NCI-H526 (cell line): ENCODE measurements around the gene SOX15.
"Not testable (repeated sequence)": the region's sequence is repeated elsewhere in the genome, so short reads cannot be mapped to it uniquely, and the experiment has no call there.

Source experiments
- DNase-seq, 2 experiments: peaks; one replicate each; lab custom pipeline; 2025; lab: John Stamatoyannopoulos, UW

SOX15 gene

DNA sequence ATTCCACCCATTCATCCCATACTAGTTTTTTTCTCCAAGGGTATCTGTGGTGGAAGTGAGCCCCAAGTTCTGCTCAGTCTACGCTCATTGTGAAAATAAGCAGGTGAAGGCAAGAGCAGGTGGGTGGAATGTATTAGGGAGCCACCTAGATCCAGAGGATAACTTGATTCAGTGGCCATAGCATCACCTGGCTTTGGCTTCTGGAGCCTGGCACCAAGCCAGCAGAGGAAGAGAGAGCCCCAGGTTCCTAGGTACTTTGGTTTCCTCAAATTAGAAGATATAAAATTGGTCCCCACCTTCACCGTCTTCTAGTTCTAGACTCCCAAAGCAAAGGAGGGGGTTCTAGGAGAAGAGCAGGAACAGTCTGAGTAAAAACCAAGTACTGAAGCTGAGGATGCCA is 20.7 kb upstream of the SOX15 start:
- DNase-seq: no peak

DNA sequence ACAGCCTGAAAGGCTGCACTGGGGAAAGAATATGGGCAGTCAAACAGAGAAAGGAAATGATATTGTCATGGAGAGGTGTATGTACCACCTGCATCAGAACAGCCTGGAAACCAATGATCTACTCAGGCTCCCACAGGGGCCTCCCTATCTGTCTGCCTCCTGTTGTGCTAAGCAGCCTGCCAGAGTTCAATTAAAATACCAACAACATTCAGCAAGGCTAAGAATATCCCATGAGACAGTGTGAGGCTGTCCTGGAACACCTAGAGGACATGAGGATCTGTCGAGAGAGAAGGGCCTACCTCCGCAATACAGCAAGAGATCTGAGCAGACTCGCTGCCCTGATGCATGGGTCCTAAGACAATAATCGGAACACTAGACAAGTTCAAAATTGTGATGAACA is 16.4 kb upstream of the SOX15 start:
- no peak for DNase-seq

DNA sequence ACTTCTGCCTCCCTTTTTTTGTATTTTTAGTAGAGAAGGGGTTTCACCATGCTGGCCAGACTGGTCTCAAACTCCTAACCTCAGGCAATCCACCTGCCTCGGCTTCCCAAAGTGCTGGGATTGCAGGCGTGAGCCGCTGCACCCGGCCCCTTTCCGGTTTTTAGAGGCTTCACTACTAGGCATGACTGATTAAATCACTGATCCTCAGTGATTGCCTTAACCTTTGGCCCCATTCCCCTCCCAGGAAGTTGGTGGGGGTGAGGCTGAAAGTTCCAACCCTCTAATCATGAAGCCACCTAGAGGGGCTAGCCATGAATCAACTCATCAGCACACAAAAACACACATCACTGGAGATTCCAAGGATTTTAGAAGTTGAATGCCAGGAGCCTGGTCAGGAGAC is 7.7 kb upstream of the SOX15 start:
- DNase-seq: not testable (repeated sequence)

DNA sequence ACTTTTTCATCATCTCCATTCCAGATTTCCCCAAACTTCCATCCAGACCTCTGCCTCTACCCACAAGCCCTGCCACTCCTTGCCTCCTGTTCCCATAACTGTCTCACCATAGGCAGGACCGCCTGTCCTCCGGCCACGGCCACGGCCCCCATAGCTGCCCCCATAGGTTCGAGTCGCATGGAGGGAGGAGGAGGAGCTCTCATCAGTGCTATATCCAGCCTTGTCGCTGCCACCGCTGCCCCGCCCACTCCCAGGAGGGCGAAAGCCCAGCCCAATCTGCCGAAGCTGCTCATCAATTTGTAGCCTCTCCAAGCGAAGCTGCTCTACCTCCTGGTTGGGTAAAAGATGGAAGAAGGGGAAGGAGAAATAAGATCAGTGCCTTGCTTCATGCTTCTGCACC is 3.4 kb upstream of the SOX15 start:
- no peak for DNase-seq

DNA sequence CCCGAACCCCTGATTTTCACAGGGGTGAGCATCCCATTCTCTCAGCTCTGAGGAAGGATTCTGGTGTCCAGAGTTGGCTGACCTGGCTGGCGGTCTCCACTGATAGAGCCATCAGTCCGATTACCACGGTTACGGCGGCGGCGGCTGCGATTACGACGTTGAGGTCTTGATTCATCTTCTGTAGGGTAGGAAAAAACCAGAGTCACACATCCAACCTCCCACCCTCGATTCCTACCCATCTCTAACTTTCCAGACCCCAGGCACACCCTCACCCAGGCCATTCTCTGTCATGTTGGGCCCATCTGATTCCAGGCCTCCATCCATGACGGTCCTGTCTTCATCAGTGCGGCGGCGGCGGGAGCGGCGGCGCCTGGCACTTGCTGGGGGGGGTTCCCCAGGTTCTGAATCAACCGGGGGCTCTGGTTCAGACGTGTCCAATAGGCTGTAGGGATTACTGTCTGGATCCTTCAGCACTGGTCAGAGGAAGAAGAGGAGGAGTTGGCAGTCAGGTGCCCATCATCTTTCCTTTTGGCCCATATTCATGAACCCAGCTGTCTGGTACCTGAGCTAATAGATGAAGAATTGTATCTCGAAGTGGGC is 2.6 kb upstream of the SOX15 start:
- no peak for DNase-seq

DNA sequence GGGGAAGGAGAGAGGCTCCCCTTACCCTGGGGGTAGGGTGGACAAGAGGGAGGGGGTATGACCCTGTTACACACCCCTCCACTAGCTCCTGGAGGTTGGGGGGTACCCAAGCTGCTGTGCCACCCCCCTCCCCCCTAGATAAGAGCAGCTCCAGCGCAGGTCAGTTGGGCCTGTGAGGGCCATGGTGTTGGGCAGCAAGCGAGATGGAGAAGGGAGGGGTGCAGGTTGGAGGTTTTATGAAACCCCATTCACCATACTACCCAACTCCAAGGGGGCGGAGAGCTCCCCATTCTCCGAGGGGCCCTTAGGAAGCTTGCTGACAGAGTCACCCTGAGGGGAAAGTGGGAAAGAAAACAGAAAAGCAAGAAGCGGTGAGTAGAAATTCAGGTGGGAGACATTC is 1.7 kb upstream of the SOX15 start:
- no peak for DNase-seq

DNA sequence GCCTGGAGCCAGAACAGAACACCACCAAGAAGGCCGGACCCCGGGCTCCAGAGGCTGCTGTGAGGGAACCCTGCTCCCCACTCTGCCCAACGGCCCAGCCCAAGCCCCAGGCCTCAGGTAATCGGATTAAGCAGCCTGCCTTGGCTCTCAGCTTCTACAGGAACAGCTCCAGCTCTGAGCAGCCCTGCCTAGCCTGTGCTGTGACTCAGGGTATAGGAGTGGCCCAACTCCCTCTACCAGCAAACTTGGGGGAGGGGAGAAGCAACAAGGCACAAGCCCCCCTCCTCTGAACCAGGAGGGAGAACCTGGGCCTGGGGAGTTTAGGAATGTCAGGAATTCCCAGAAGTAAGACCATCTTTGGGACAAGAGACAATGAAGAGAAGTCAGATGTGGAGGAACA is 849 bp upstream of the SOX15 start:
- no peak for DNase-seq

DNA sequence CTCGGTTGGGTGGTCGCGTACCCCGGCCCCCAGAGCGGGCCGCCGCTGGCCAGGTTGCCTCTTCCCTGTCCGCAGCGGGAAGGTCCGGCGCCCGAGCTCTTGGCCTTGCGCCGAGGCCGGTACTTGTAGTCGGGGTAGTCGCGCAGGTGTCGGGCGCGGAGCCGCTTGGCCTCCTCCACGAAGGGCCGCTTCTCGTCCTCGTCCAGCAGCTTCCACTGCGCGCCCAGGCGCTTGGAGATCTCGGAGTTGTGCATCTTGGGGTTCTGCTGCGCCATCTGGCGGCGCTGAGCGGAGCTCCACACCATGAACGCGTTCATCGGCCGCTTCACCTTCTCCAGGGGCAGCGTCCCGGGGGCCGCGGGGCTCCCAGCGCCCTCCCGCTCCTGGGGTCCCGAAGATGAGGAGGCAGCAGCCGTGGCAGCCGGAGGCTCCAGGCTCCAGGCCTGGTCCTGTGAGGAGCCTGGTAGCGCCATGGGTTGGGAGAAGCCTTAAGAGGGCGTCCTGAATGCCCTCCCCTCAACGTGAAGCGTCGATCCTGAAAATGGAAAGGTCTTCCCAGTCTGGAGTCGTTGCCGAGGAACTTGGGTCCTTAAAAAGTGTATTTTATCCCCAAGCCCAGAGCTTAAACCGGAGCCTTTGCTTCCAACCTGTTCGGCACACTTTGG is 558 bp downstream of the SOX15 start:
- DNase-seq: peak; percentile 56 to 87

DNA sequence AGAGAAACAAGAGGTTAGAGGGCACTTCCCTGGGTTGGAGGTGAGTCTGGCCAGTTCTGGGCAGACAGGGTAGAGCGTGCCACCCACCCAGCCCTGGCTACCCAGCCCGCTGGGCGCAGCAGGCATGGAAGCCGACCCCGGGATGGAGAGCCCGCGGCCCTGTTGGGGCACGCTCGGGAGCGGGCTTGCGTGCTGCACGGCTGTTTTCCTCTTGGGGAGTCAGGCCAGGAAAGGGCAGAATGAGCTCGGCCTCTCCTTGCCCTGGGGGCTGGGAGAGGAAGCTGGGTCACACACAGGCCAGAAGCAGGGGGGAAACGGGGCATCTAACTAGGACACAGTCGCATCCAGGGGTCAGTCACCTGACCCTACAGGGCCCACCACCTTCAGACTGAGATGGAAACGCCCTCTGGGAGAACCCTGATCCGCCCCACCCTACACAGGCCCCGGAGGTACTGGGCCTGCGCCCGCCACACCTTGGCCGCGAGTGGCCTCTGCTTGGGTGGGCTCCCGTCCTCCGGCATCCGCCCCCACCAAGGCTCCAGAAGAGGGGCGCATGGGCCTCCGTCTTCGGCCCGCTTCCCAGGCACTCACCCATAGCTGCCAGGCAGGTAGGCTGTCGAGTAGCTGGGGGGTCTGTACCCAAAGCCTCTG is 1.2 kb downstream of the SOX15 start:
- no peak for DNase-seq

DNA sequence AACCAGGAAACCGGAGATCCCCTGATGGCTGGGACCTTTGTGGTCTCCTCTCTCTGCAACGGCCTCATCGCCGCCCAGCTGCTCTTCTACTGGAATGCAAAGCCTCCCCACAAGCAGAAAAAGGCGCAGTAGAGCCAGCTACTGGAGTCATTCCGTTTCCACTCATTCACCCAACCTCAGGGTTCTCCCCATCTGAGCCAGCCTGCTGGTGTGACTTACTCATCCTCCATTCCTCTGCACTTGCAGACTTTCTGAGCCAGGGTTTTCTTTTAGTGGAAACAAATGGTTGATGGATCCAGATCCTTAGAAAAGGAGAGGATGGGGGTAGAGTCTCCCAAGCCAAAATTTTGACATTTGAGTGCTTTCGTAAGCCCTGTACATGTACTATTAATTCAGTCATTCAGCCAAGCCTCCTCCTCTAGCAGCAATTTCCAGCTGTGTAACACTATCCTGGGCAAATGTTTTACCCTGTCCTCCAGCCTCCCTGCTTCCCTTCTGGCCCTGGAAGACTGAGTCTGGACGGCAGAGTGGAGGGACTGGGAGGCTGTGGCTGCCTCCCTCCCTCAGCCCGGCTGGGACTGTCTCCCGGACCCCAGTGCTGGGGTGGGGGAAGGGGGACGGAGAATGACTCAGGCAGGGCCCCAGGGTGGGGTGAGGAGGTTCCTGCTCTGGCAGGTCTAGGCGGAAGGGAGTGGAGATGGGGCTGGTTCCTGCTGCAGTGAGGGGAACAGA is 2.3 kb downstream of the SOX15 start:
- DNase-seq: no peak

DNA sequence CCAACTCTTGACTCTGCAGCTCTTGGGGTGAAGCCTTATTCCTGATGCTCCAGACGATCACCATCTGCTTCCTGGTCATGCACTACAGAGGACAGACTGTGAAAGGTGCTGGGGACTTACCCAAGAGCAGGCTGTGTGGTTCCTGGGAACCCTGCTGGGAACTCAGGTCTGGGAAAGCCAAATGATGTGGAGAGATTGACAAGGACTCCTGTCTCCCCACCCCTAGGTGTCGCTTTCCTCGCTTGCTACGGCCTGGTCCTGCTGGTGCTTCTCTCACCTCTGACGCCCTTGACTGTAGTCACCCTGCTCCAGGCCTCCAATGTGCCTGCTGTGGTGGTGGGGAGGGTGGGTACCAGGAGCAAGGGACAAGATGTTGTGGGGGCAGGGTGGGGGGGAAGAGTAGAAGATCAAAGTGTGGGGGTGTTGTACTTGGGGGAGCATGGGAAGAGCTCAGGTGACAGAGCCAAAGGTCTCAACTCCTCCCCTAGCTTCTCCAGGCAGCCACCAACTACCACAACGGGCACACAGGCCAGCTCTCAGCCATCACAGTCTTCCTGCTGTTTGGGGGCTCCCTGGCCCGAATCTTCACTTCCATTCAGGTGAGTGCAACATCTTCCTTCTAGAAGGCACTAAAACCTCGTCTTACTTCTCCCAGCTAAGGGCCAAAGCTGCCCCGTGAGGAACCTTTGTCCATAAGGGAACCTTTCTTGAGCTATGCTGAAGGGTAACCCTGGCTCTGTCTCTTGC is 3.0 kb downstream of the SOX15 start:
- DNase-seq: peak; percentile 44 to 73

DNA sequence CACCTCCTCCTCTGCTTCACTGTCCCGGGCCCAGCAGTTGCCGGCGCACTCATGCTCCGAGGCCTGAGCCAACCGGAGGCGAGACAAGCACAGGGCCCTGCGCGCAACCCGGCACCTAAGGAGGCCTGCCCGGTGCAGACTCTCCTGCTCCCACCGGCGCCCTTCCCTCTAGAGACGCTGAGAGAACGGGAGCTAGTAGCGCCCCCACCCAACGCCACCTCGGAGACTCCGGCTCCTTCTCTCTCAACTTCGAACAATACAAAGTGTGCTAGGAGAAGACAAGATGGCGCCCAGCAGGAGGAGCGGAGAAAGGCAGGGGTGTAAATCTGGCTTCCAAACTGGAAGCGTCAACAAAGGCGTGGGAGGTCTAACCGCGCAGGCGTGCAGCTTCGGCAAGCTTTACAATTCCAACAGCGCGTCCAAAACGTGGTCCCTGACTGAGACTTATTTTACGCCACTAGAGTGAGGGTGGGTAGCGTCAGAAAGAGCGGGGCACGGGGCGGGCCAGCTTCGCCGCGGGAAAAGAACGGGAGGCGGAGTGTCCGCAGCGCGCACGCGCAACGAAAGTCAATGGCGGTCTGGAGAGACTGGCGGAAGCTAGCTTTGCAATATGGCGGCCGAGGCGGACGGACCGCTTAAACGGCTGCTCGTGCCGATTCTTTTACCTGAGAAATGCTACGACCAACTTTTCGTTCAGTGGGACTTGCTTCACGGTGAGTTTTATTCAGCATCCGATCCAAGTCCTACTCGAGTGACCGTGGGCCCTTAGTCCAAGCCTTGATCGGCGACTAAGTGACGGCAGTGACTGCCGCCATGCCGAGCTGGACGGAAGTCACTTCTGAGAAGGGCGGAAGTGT is 6.4 kb downstream of the SOX15 start, which contains the start of gene MPDU1:
Gene MPDU1 (plus strand): TSS at position 600 of the 857 bp plus-strand sequence. CDS start 11 bp downstream, at position 611.
- peak; percentile 82 to 93 for DNase-seq

DNA sequence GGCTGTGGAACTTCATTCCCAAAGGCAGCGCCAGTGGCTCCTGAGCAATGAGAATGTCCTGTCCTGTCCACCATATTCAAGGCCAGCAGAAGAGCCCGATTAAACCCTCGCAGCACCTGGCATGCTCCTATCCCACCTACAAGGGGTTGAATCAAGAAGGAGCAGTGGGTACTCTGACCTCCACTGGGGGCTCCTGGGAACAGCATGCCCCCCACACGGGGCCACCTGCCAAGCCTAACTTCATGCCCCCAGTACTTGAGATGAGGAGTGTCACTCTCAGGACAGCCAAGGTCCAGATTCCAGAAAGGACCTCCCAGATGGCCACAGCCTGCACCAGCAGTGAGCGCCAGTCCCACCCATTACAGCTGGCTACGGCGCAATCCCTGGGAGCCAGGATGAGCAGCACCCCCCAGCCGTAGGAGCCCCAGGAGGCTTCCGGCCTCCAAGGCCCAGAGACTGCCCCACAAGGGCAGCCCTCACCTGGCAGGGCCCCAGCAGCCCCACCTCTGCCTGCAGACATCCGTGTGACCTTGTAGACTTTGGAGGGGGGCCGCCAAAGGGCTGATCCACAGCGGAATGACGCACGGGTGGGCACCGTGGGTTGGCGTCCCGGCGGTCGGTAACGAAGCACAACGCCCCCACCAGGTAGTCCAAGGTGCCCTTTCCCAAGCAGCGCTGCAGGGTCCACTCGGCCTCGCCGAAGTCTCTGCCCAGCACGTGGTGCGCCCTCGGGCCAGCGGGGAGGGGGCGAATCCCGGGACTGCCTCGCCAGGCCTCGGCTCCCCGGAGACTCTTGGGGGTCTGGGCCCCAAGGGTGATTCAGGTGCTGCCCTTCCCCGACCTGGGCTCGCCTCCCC is 7.3 kb downstream of the SOX15 start:
- DNase-seq: no peak

DNA sequence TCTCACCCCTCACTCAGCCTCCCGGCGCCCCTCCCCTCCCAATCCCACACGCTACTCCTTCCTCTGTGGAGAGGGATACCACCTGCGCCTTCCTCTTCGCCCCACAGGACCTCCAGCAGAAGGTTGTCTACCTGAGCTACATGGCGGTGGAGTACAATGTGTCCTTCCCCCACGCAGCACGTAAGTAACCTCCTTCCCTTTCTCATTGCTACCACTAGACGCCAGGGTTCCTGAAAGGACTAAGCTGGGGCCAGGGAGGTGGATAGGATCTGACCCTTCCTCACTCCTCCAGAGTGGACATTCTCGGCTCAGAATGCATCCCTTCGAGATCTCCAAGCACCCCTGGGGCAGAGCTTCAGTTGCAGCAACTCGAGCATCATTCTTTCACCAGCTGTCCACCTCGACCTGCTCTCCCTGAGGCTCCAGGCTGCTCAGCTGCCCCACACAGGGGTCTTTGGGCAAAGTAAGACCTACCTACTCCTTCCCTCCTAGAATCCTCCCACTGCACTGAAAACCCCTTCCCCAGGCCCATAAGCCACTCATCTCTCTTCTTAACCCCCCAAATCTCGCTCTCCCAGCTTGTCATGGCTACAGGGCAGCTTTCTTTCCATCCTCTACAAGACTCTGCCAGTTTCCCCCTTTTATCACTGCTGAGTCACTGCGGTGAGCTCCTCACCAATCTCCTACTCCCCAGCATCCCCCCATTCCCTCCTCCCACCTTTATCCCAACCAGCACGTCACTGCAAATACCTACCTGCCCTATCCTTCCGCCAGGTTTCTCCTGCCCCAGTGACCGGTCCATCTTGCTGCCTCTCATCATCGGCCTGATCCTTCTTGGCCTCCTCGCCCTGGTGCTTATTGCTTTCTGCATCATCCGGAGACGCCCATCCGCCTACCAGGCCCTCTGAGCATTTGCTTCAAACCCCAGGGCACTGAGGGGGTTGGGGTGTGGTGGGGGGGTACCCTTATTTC is 9.0 kb downstream of the SOX15 start:
- no peak for DNase-seq

DNA sequence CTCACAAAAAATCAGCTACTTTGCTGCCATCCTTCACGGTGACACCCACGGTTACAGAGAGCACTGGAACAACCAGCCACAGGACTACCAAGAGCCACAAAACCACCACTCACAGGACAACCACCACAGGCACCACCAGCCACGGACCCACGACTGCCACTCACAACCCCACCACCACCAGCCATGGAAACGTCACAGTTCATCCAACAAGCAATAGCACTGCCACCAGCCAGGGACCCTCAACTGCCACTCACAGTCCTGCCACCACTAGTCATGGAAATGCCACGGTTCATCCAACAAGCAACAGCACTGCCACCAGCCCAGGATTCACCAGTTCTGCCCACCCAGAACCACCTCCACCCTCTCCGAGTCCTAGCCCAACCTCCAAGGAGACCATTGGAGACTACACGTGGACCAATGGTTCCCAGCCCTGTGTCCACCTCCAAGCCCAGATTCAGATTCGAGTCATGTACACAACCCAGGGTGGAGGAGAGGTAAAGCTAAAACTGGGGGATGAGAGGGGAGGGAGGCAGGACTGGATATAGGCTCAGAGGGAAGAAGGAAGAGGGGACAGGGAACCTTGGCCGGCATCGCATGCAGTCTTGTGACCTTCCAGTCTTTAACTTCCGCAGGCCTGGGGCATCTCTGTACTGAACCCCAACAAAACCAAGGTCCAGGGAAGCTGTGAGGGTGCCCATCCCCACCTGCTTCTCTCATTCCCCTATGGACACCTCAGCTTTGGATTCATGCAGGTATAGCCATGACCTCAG is 9.9 kb downstream of the SOX15 start:
- DNase-seq: no peak

DNA sequence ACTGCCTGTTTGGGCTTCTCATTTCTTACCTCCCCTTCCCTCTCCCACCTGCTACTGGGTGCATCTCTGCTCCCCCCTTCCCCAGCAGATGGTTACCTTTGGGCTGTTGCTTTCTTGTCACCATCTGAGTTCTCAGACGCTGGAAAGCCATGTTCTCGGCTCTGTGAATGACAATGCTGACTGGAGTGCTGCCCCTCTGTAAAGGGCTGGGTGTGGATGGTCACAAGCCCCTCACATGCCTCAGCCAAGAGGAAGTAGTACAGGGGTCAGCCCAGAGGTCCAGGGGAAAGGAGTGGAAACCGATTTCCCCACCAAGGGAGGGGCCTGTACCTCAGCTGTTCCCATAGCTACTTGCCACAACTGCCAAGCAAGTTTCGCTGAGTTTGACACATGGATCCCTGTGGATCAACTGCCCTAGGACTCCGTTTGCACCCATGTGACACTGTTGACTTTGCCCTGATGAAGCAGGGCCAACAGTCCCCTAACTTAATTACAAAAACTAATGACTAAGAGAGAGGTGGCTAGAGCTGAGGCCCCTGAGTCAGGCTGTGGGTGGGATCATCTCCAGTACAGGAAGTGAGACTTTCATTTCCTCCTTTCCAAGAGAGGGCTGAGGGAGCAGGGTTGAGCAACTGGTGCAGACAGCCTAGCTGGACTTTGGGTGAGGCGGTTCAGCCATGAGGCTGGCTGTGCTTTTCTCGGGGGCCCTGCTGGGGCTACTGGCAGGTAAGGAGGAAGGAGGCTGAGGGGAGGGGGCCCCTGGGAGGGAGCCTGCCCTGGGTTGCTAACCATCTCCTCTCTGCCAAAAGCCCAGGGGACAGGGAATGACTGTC is 10.7 kb downstream of the SOX15 start, which contains the start of gene CD68:
Gene CD68 (plus strand): TSS at position 638 of the 833 bp plus-strand sequence. CDS start 40 bp downstream, at position 678.
- DNase-seq: peak in 1 of 2 experiments; percentile 22
